ENCODE data around the gene TUBD1. TPM values are rescaled to one million over a fixed set of nuclear protein-coding genes. Genes with fewer than 3 reads are reported as not detected.
"Not testable (repeated sequence)": the region's sequence is repeated elsewhere in the genome, so short reads cannot be mapped to it uniquely, and the experiment has no call there.

TUBD1 gene
- total RNA-seq, 1 donor from 2014 or later = 3.4 TPM

DNA sequence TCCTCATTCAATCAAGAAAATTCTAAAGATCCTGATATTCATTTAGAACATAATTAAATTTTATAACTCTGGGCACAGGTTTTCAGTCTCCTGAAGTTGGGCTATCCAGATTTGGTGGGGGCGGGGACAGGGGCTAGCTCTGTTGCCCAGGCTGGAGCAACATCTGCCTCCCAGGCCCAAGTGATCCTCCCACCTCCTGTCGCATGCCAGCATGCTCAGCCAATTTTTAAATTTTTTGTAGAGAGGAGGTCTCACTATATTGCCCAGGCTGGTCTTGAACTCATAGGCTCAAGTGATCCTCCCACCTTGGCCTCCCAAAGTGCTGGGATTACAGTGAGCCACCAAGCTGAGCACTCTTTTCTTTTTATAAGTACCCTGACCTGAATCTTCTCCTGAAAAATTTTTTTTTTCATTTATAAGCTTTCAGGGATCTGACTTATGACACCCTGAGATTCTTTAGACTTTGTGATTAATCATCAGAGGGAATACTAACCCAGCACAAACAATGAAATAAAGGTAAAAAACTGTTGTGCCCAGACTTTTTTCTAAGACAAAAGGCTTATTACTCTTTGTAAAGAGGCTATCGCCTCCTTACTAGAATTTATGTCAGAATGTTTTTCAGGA is 62.6 kb downstream of the TUBD1 start:
- TF ChIP-seq, protein P1, sequence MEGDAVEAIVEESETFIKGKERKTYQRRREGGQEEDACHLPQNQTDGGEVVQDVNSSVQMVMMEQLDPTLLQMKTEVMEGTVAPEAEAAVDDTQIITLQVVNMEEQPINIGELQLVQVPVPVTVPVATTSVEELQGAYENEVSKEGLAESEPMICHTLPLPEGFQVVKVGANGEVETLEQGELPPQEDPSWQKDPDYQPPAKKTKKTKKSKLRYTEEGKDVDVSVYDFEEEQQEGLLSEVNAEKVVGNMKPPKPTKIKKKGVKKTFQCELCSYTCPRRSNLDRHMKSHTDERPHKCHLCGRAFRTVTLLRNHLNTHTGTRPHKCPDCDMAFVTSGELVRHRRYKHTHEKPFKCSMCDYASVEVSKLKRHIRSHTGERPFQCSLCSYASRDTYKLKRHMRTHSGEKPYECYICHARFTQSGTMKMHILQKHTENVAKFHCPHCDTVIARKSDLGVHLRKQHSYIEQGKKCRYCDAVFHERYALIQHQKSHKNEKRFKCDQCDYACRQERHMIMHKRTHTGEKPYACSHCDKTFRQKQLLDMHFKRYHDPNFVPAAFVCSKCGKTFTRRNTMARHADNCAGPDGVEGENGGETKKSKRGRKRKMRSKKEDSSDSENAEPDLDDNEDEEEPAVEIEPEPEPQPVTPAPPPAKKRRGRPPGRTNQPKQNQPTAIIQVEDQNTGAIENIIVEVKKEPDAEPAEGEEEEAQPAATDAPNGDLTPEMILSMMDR (conservative IDR thresholded peaks at IDR 0.05; ENCODE audit: low read depth, low read length) = no peak
- no peak for DNase-seq (ENCODE audit: low read depth)
- peak overlapping the region; percentile 42 for H3K4me3 ChIP-seq (ENCODE audit: low read depth, low read length)

GRCh38 chr17:59829217-59830006 is 63.3 kb downstream of the TUBD1 start:
- peak; percentile 99 for DNase-seq (ENCODE audit: low read depth)
- peak overlapping the region; percentile 42 for H3K4me3 ChIP-seq (ENCODE audit: low read depth, low read length)
- TF ChIP-seq, protein P1 (conservative IDR thresholded peaks at IDR 0.05; ENCODE audit: low read depth, low read length) = no peak

- DNase-seq (ENCODE audit: low read depth) = not testable (repeated sequence)
Measured at GRCh38 chr17:59828819-59829216, 63.9 kb downstream of the TUBD1 start.

DNA sequence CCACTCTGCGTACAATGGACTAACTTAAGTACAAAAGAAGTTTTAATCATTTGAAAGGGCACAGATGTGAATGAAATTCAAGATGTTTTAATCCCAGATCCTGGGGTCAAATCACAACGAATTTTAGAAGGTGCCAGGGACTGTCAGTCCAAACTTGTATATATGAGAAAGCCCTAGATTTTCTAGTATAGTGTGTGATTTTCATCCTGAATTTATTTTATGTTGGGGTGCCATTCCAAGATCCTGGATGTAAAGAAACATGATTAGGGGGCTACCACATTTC is 64.3 kb downstream of the TUBD1 start:
- TF ChIP-seq, protein P1 (conservative IDR thresholded peaks at IDR 0.05; ENCODE audit: low read depth, low read length) = no peak
- DNase-seq (ENCODE audit: low read depth) = no peak
- peak overlapping the region; percentile 36 for H3K4me3 ChIP-seq (ENCODE audit: low read depth, low read length)

More at GRCh38 chr17:59828819-59829216, 63.9 kb downstream of the TUBD1 start:
- peak overlapping the region; percentile 36 for H3K4me3 ChIP-seq (ENCODE audit: low read depth, low read length)

GRCh38 chr17:59827721-59828477 is 64.8 kb downstream of the TUBD1 start:
- H3K4me3 ChIP-seq (ENCODE audit: low read depth, low read length) = peak overlapping the region; percentile 36
- DNase-seq (ENCODE audit: low read depth) = no peak
- TF ChIP-seq, protein P1 (conservative IDR thresholded peaks at IDR 0.05; ENCODE audit: low read depth, low read length) = no peak

- H3K4me3 ChIP-seq (ENCODE audit: low read depth, low read length) = no peak overlapping the region
- no peak for DNase-seq (ENCODE audit: low read depth)
- TF ChIP-seq, protein P1 (conservative IDR thresholded peaks at IDR 0.05; ENCODE audit: low read depth, low read length) = no peak
Measured at GRCh38 chr17:59826706-59827453, 65.9 kb downstream of the TUBD1 start.
